Sigmoid colon (tissue), 7 donors: ENCODE measurements around the gene NAA35. TPM values are rescaled to one million over a fixed set of nuclear protein-coding genes. Genes with fewer than 3 reads are reported as not detected.

Experiments
- DNase-seq: peaks from one replicate; pipeline ENCODE4 v3.0.0-alpha.2; 2019
- H3K27ac ChIP-seq, 4 donors: fragments of 200-600 bp; sonication (generic); one replicate each; pipeline ENCODE4 v1.5.1; 2016 to 2019; ENCODE audit warnings: mild to moderate bottlenecking in 1 of 4
- H3K27me3 ChIP-seq, 3 donors: fragments of 200-600 bp; sonication (generic); one replicate each; pipeline ENCODE4 v1.5.1; 2019; ENCODE audit warnings: mild to moderate bottlenecking in 1 of 3
- H3K36me3 ChIP-seq, 4 donors: fragments of 200-600 bp; sonication (generic); one replicate each; pipeline ENCODE4 v1.5.1; 2016 to 2019
- H3K4me1 ChIP-seq, 4 donors: fragments of 200-600 bp; sonication (generic); one replicate each; pipeline ENCODE4 v1.5.1; 2017 to 2019
- H3K4me3 ChIP-seq, 4 donors: fragments of 200-600 bp; sonication (generic); one replicate each; pipeline ENCODE4 v1.5.1; 2017 to 2019; ENCODE audit warnings: mild to moderate bottlenecking in 2 of 4, moderate library complexity in 1 of 4
- H3K9me3 ChIP-seq, 4 donors: fragments of 200-600 bp in 3 of 4; sonication (generic) in 3 of 4; one replicate each; pipeline versions ENCODE4 v1.5.1 to v1.6.1; 2013 to 2019
- EP300 ChIP-seq, 4 donors: sonication (generic); formaldehyde crosslinking; IDR thresholded peaks; one replicate each; pipeline ENCODE4 v1.6.1; 2017; ENCODE audit warnings: antibody characterized with exemption in 4 of 4
- POLR2A ChIP-seq, 2 donors: fragments of 450-650 bp; IDR thresholded peaks; one replicate each; pipeline ENCODE4 v1.6.1; 2016; ENCODE audit warnings: antibody characterized with exemption in 2 of 2, mild to moderate bottlenecking in 2 of 2, moderate library complexity in 2 of 2
- POLR2AphosphoS5 ChIP-seq, 4 donors: sonication (generic); formaldehyde crosslinking; IDR thresholded peaks; one replicate each; pipeline ENCODE4 v1.6.1; 2017; ENCODE audit warnings: antibody characterized with exemption in 4 of 4
- WGBS, 2 donors: extraction: QIAGEN DNeasy Blood & Tissue Kit; methylation state at CpG; one replicate each; pipeline ENCODE4 v1.1.7; 2013; 5-methylcytosine and 5-hydroxymethylcytosine counted together
- intact Hi-C: fragments of 100-400 bp; cut with DNase I; formaldehyde crosslinking; loops from one replicate; pipeline ENCODE4 v1.15.1; 2023
- polyA plus RNA-seq, 3 donors: library from polyadenylated mRNA; stranded (reverse); fragments of 200-250 nt; gene quantifications; one replicate each; pipeline ENCODE4 v1.2.3, GENCODE V29; 2013
- total RNA-seq, 4 donors: library from RNA; depleted of rRNA; stranded (reverse); fragments of >200 nt; gene quantifications; one replicate each; pipeline ENCODE4 v1.1.0, GENCODE V29; 2016
- TF ChIP-seq, protein P1 (sequence below), 4 experiments: fragments of 450-650 bp in 3 of 4; fragments of 200-600 bp in 1 of 4; IDR thresholded peaks; one replicate each; pipeline ENCODE4 v1.5.1; 2016 to 2019; ENCODE audit warnings: antibody characterized with exemption in 4 of 4, mild to moderate bottlenecking in 3 of 4, moderate library complexity in 2 of 4
- donor health status: healthy with polysubstance abuse.
- donor health status: Bipolar disorder and iron deficiency.
- donor health status: healthy.

The NAA35 gene
- total and polyA plus RNA-seq, 7 donors: 13.2 to 31.6 (median 19.5) TPM

DNA sequence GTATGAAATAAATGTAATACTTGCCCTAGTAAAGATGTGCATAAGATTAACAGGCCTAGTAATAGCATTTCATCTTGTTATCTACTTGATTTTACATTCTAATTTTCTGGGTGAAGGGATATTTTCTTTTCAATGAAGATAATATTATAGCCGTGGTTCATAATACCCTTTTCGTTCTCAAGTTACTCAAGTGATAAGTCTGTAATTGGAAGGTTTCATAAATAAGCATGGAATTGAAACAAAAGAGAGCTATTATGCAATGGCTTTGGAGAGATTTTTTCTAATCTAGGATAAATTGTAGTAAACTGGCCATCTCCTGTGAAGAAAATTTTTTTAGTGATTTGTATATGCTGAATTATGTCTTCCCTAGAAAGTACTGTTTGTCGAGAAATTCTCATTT is 19.0 kb downstream of the NAA35 start:
- TF ChIP-seq, protein P1, sequence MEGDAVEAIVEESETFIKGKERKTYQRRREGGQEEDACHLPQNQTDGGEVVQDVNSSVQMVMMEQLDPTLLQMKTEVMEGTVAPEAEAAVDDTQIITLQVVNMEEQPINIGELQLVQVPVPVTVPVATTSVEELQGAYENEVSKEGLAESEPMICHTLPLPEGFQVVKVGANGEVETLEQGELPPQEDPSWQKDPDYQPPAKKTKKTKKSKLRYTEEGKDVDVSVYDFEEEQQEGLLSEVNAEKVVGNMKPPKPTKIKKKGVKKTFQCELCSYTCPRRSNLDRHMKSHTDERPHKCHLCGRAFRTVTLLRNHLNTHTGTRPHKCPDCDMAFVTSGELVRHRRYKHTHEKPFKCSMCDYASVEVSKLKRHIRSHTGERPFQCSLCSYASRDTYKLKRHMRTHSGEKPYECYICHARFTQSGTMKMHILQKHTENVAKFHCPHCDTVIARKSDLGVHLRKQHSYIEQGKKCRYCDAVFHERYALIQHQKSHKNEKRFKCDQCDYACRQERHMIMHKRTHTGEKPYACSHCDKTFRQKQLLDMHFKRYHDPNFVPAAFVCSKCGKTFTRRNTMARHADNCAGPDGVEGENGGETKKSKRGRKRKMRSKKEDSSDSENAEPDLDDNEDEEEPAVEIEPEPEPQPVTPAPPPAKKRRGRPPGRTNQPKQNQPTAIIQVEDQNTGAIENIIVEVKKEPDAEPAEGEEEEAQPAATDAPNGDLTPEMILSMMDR (IDR thresholded peaks at IDR 0.05): no peak
- TF ChIP-seq EP300 (IDR thresholded peaks at IDR 0.05): no peak
- intact Hi-C loops: no loop called here
- Histone ChIP-seq H3K4me3 (no peak overlapping the region), H3K36me3 (peaks cover 0 to 62% (median 11%) of the 10 kb centered on the region in 4 donors), H3K9me3 (no peaks in the 10 kb centered on the region), H3K4me1 (peaks cover 0 to 19% (median 11%) of the 10 kb centered on the region in 4 donors), H3K27me3 (no peaks in the 10 kb centered on the region), H3K27ac (no peak overlapping the region)
- DNase-seq: no peak
- 80 to 86% methylated on average over 3 of the region's 3 CpGs for WGBS, 2 donors

DNA sequence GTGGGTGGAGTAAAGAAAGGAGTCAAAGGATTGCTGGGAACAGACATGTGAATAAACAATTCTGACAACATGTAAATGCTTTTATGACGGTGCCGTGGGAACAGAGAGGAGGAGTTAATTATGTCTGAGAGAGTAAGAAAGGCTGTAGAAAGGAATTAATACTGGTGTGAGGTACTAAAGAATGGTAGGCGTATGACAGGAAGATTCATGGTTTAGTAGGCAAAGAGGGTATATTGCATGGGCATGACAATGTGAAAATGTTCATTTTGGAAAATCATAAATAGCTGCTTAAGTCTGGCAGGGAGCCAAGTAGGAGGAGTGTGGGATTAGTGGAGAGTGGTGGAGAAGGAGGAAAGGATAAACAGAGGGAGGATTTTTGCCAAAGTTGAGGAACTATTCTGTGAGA is 19.7 kb downstream of the NAA35 start:
- intact Hi-C loops: no loop called here
- Histone ChIP-seq H3K27me3 (no peaks in the 10 kb centered on the region), H3K27ac (peak overlapping the region in 1 of 4 donors; percentile 38), H3K4me3 (no peak overlapping the region), H3K36me3 (peaks cover 0 to 66% (median 11%) of the 10 kb centered on the region in 4 donors), H3K4me1 (peaks cover 0 to 19% (median 11%) of the 10 kb centered on the region in 4 donors), H3K9me3 (no peaks in the 10 kb centered on the region)
- TF ChIP-seq, protein P1 (IDR thresholded peaks at IDR 0.05): no peak
- WGBS, 2 donors: 31 to 57% methylated on average over 3 of the region's 3 CpGs
- DNase-seq: no peak

DNA sequence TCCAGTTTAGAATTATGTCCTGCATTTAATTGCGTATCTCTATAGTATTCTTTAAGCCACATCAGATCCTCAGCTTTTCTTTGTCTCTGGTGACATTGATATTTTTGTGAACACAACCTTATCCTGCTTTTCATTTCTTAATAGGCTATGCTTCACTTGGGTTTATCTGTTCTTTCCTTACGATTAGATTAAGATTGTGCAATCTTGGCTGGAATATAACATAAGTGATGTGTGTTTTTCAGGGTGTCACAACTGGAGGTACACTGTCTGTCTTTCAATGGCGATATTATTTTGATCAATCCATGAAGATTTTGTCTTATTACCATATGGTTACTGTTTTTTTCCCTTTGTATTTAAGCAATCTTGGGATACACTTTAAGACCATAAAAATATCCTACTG is 23.6 kb downstream of the NAA35 start:
- WGBS, 2 donors: 89 to 97% methylated on average over 3 of the region's 3 CpGs
- Histone ChIP-seq H3K27me3 (no peaks in the 10 kb centered on the region), H3K4me1 (peaks cover 0 to 19% (median 11%) of the 10 kb centered on the region in 4 donors), H3K4me3 (no peak overlapping the region), H3K27ac (no peak overlapping the region), H3K9me3 (no peaks in the 10 kb centered on the region), H3K36me3 (peaks cover 3 to 68% (median 9%) of the 10 kb centered on the region in 4 donors)
- intact Hi-C loops: no loop called here
- no peak for TF ChIP-seq EP300 (IDR thresholded peaks at IDR 0.05)
- no peak for TF ChIP-seq POLR2AphosphoS5 (IDR thresholded peaks at IDR 0.05)
- TF ChIP-seq, protein P1 (IDR thresholded peaks at IDR 0.05): no peak
- no peak for TF ChIP-seq POLR2A (IDR thresholded peaks at IDR 0.05)
- no peak for DNase-seq

DNA sequence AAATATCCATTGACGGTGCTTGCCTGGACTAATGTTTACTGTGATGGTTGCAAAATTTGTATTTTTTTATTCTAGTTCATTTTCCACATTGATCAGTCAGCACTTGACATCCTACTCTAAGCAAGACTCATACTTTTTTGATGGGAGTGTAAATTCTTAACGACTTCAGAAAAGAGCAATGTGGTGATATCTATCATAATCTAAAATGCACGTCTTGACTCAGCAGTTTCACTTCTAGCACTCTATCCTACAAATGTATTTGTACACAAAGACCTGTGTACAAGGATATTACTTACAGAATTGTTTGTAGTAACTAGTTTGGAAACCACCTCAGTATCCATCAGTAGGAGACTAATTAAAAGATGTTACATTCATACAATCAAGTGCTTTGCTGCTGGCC is 24.0 kb downstream of the NAA35 start:
- peaks cover 3 to 73% (median 9%) of the 10 kb centered on the region in 4 donors for H3K36me3 ChIP-seq
- H3K27ac ChIP-seq: no peak overlapping the region
- TF ChIP-seq POLR2A (IDR thresholded peaks at IDR 0.05): no peak
- DNase-seq: no peak
- 91 to 93% methylated on average over 3 of the region's 3 CpGs for WGBS, 2 donors
- H3K4me3 ChIP-seq: no peak overlapping the region
- intact Hi-C loops: no loop called here
- peaks cover 0 to 15% (median 11%) of the 10 kb centered on the region in 4 donors for H3K4me1 ChIP-seq
- no peaks in the 10 kb centered on the region for H3K9me3 ChIP-seq
- H3K27me3 ChIP-seq: no peaks in the 10 kb centered on the region

DNA sequence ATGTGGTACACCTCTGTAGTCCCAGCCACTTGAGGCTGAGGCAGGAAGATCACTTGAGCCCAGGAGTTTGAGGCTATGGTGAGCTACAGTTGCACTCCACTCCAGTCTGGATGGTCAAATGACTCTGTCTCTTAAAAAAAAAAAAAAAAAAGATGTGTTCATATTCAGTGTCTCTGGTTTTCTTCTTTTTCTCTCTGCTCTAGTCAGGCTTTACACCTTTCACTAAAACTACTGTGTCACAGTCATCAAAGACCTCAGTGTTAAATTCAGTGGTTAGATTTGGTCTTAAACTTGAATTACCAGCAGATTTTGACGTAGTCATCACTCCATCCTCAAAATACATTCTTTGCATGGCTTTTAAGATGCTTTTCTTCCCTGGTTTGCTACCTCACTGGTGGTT is 28.8 kb downstream of the NAA35 start:
- H3K36me3 ChIP-seq: peaks cover 0 to 66% (median 3%) of the 10 kb centered on the region in 4 donors
- intact Hi-C loops: no loop called here
- H3K4me1 ChIP-seq: no peaks in the 10 kb centered on the region
- H3K9me3 ChIP-seq: no peaks in the 10 kb centered on the region
- H3K27ac ChIP-seq: no peak overlapping the region
- DNase-seq: no peak
- TF ChIP-seq, protein P1 (IDR thresholded peaks at IDR 0.05): no peak
- TF ChIP-seq POLR2AphosphoS5 (IDR thresholded peaks at IDR 0.05) (no peak), POLR2A (IDR thresholded peaks at IDR 0.05) (no peak), EP300 (IDR thresholded peaks at IDR 0.05) (no peak)
- WGBS, 2 donors: 92 to 97% methylated on average over 1 of the region's 1 CpG
- no peak overlapping the region for H3K4me3 ChIP-seq
- H3K27me3 ChIP-seq: no peaks in the 10 kb centered on the region
